ENCODE measurements around the gene PXDC1. TPM values are rescaled to one million over a fixed set of nuclear protein-coding genes. Genes with fewer than 3 reads are reported as not detected.

PXDC1 gene
- total RNA-seq, 4 donors from 2014 or later = 8.8 to 47.1 (median 19.6) TPM

DNA sequence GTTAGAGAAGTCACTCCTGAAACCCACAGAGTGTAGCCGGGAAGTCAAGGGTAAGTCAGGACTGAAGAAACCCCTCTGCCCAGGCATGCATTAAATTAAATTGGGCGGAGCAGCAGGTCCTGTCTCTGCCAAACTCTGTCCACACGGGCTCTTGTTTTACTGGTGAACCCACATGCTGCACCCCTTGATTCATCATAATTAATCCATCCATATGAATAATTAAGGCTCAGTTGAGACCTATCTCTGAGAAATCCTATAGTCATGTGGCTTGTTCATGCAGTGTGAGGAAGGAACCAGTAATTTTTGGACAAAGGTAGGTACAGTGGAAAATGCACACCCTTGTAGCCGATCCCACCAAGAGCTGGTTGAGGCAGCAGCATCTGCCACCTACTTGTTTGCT lies 43.0 kb downstream of the PXDC1 start:
- Histone ChIP-seq H3K9me3 (no peaks in the 10 kb centered on the region), H3K4me3 (no peak overlapping the region), H3K27me3 (no peaks in the 10 kb centered on the region), H3K27ac (no peak overlapping the region), H3K36me3 (no peaks in the 10 kb centered on the region), H3K4me1 (no peaks in the 10 kb centered on the region)
- no peak for TF ChIP-seq POLR2A (IDR thresholded peaks at IDR 0.05)
- intact Hi-C loops (cut with DNase I; ENCODE audit: low total_unique reads) (no loop called here), in situ Hi-C loops (cut with MboI; ENCODE audit: low sequenced_read_pairs in 4 of 4) (no loop called here)
- no peak for ATAC-seq
- DNase-seq = no peak

DNA sequence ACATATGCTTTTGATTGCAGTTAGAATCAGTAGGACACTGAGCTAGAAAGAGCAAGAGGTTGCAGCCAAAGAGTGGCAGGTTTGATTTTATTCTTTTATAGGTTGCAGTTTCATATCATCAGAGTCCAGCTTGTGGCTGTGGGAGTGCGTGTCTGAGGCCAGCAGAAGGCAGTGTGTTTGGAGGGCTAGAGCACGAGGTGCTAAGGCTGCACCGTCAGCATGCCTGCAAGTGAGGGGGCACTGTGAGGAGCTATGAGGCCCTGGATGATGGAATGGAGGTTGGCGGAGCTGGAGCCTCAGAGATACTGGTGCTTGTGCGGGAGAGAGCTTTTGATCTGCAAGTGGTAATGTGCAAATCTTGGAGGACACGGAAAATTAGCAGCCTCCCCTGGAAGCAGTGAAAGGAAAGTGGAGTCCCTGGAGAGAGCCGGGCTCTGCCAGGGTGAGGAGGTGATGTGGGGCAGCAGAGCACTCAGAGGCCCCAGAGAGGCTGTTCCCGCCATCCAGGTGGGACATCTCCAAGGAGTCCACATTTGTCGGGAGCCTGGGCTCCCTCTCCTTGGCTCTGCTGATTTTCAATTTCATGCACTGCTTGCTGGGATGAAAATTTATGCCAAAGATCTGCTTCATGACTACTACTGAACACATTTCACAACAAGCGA lies 43.6 kb downstream of the PXDC1 start:
- ATAC-seq = no peak

GRCh38 chr6:3707024-3707423 lies 44.5 kb downstream of the PXDC1 start:
- no peak for TF ChIP-seq CTCF (IDR thresholded peaks at IDR 0.05 in 4 of 5, conservative IDR thresholded peaks at IDR 0.05 in 1 of 5)
- no peak for TF ChIP-seq POLR2A (IDR thresholded peaks at IDR 0.05)
- no peaks in the 10 kb centered on the region for H3K9me3 ChIP-seq
- no peaks in the 10 kb centered on the region for H3K27me3 ChIP-seq
- DNase-seq (no peak), ATAC-seq (no peak)
- no peaks in the 10 kb centered on the region for H3K36me3 ChIP-seq
- H3K4me3 ChIP-seq = no peak overlapping the region
- in situ Hi-C loops (cut with MboI; ENCODE audit: low sequenced_read_pairs in 4 of 4) = no loop called here
- intact Hi-C loops (cut with DNase I; ENCODE audit: low total_unique reads) = no loop called here
- H3K27ac ChIP-seq = no peak overlapping the region
- H3K4me1 ChIP-seq = no peaks in the 10 kb centered on the region

More for the DNA sequence above, 43.6 kb downstream of the PXDC1 start:
- H3K9me3 ChIP-seq = no peaks in the 10 kb centered on the region
- no peaks in the 10 kb centered on the region for H3K36me3 ChIP-seq
- no peaks in the 10 kb centered on the region for H3K27me3 ChIP-seq
- no peaks in the 10 kb centered on the region for H3K4me1 ChIP-seq
- DNase-seq = no peak
- TF ChIP-seq POLR2A (IDR thresholded peaks at IDR 0.05) = no peak
- no peak for TF ChIP-seq CTCF (IDR thresholded peaks at IDR 0.05 in 4 of 5, conservative IDR thresholded peaks at IDR 0.05 in 1 of 5)
- no peak overlapping the region for H3K4me3 ChIP-seq
- H3K27ac ChIP-seq = no peak overlapping the region
- intact Hi-C loops (cut with DNase I; ENCODE audit: low total_unique reads) (no loop called here), in situ Hi-C loops (cut with MboI; ENCODE audit: low sequenced_read_pairs in 4 of 4) (no loop called here)

GRCh38 chr6:3706547-3706946 lies 45.0 kb downstream of the PXDC1 start:
- Histone ChIP-seq H3K4me1 (no peaks in the 10 kb centered on the region), H3K36me3 (no peaks in the 10 kb centered on the region), H3K4me3 (no peak overlapping the region), H3K9me3 (no peaks in the 10 kb centered on the region), H3K27me3 (no peaks in the 10 kb centered on the region), H3K27ac (no peak overlapping the region)
- DNase-seq (no peak), ATAC-seq (no peak)
- in situ Hi-C loops (cut with MboI; ENCODE audit: low sequenced_read_pairs in 4 of 4) = no loop called here
- intact Hi-C loops (cut with DNase I; ENCODE audit: low total_unique reads) = no loop called here
- TF ChIP-seq CTCF (IDR thresholded peaks at IDR 0.05 in 4 of 5, conservative IDR thresholded peaks at IDR 0.05 in 1 of 5) (no peak), POLR2A (IDR thresholded peaks at IDR 0.05) (no peak)

- TF ChIP-seq CTCF (IDR thresholded peaks at IDR 0.05 in 4 of 5, conservative IDR thresholded peaks at IDR 0.05 in 1 of 5) (no peak), POLR2A (IDR thresholded peaks at IDR 0.05) (no peak)
- no peak for DNase-seq
- Histone ChIP-seq H3K9me3 (no peaks in the 10 kb centered on the region), H3K4me1 (no peaks in the 10 kb centered on the region), H3K27me3 (no peaks in the 10 kb centered on the region), H3K4me3 (no peak overlapping the region), H3K27ac (no peak overlapping the region), H3K36me3 (no peaks in the 10 kb centered on the region)
- intact Hi-C loops (cut with DNase I; ENCODE audit: low total_unique reads) = no loop called here
- no peak for ATAC-seq
- in situ Hi-C loops (cut with MboI; ENCODE audit: low sequenced_read_pairs in 4 of 4) = no loop called here
These were observed 49.9 kb downstream of the PXDC1 start for GRCh38 chr6:3701631-3702030.

Data from gastrocnemius medialis (tissue), 4 donors.